Left lobe of liver (tissue), 2 donors: Measurements from ENCODE around the gene TLE3. TPM values are rescaled to one million over a fixed set of nuclear protein-coding genes. Genes with fewer than 3 reads are reported as not detected.

Experiments
- ATAC-seq: fragments of 200-7000 bp; cut with Tn5 transposase; one replicate; pipeline ENCODE4 v1.9.1; 2020; ENCODE audit warnings: mild to moderate bottlenecking, moderate library complexity
- DNase-seq: peaks from one replicate; pipeline ENCODE4 v3.0.0-alpha.2; 2020; ENCODE audit warnings: low spot score
- total RNA-seq: library from RNA; stranded (reverse); gene quantifications from one replicate; pipeline ENCODE4 v1.2.1, GENCODE V29; 2021
- donor health status: DM: no; HTN: no; CAD: no; lungs with moderate emphysema.
- donor health status: DM: no; HTN: yes; CAD: no.

Gene TLE3
- total RNA-seq, 1 donor from 2014 or later, result 7.0 TPM

DNA sequence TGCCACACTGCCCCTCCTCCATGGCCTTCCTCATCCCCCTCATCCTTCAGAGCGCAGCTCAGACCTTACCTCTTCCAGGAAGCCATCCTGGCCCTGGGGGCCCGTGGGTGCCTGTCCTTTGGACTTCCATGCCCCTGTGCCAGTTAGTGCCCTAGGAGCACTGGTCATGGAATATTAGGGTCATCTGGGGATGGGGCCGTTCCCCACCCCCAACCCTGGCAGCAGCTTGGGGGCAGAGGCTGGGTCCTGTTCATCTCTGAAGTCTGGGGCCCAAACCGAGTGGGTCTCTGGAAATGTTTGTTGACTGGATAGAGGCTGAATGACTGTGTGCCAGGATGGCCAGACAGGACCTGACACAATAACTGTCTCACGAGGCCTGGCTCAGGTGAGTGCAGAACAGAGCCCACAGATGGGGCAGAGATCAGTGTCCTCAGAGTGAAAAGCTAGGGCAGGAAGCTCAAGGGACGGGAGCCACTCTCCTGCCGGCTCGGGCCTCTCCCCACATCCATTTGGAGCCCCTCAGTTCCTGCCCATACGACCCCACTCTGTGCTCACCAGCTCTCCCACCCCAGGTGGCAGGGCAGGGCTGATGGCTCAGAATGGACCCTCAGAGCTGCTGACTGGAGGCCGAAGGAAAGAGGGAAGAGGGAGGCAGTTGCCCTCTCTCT lies 62.5 kb downstream of the TLE3 start:
- no peak for DNase-seq
- ATAC-seq, result no peak

DNA sequence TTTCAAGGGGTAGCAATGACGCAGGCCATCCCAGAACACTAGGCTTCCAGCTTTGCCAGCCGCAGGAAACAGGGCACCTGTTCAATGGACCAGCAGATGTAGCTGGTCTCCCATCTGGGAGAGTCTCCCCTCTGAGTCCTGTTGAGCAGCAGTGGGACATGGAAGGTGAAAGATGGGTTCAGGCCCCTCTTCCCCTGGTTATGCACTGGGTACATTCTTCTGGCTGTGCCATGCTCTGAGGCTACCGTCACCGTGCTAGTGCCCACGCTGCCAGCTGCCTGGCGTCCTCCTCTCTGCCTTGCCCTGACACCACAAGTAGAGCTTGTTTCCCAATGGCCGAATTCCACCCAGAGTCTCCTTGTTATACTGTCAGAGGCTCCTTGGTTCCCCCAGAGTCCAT lies 63.1 kb downstream of the TLE3 start:
- ATAC-seq, result no peak
- DNase-seq, result no peak

DNA sequence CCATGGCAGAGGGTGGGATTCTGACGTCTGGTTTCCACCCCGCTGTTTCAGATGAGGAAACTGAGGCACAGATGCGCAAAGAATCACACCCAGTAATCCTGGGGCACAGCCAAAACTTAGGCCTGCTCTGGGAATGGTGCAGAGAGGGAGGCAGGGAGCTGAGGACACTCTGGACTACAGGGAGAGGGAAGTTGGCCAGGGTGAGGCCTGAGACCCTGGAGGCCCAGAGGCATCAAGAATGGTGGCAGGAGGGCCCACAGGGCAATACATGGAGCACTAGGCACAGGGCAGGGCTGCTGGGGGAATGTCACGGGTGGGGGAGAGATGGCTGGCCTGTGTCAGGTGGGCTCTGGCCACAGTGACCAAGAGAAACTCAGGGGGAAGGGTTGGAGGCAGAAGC lies 63.6 kb downstream of the TLE3 start:
- ATAC-seq (no peak), DNase-seq (no peak)

DNA sequence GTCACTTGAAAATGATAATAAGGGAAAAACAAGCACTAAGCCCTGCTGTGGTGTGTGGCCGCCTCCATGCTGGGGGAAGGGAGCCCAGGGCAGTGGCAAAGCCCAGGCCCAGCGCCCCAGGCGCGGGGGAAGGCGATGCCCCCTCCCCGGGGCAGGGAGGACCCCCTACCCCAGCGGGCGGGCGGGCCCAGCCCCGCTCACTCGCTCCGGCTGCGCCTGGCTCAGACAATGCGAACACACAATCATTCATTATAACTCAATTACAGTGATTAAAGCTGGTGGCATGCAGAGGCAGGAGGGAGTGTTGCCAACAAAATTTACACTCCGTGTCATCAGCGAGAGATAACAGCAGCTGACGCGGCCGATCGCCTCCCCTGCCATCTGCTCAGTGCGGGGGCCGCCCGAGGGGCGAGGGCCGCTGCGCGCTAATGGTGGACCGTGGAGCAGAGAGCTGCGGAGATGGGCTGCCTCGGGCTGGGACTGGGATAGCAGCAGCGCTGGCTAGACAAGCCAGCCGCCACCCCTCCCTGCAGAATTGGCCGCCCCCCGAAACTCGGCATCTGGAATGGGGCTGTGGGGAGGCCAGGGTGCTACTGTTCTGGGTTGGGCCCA lies 64.1 kb downstream of the TLE3 start:
- DNase-seq, result no peak
- ATAC-seq, result no peak

DNA sequence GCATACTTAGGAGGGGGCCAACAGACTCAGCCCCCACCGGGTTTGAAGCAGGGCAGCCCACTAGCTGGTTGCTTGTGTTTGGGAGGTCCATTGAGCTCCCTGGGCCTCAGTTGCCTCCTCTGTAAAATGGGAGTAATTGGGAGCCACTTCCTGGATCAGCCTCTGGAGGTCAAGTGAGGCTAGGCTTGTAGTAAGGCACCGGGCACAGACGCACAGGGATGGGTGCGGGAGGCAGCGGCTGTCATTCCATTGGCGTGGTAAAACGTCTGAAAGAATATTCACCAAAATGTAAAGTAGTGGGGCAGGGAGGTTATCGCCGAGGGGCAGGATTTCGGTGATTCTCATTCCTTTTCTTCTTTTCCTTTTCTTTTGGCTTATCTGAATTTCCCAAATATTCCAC lies 64.6 kb downstream of the TLE3 start:
- ATAC-seq (no peak), DNase-seq (no peak)

DNA sequence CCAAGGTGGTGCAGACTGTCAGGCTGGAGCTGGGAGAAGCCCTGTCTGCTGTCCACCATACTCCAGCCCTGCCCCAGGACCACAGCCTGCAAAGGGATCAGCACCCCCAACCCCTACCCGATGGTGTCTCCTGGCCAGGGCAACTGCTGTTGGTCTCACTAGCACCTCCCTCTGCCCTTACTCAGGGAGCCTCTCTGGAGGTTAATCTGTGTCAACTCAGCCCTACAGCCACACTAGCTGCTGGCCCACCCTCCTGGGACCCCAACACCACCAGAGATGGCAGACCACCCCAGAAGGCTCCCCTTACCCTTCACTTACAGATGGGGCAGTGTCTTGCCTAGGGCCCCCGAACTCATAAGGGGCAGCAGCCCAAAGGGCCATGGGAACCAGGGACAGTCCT lies 65.2 kb downstream of the TLE3 start:
- DNase-seq (no peak), ATAC-seq (no peak)

DNA sequence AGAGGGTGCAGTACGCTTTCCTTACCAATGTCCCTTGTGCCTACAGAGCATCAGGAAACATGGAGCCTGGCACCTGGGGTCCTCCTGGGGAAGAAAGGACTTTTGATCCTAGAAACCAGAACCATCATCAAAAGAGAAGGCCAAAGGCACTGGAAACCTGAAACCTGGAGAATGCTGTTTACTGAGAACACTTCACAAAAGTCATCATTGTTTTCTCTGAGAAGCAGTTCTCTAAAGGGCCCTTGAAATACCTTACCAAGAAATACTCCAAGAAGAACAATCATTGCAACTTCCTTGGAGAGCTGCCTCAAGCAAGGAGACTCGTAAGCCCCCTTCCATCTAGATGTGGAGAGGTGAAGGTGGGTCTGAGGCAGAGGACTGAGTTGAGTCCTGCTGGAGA lies 66.0 kb downstream of the TLE3 start:
- ATAC-seq (no peak), DNase-seq (no peak)

DNA sequence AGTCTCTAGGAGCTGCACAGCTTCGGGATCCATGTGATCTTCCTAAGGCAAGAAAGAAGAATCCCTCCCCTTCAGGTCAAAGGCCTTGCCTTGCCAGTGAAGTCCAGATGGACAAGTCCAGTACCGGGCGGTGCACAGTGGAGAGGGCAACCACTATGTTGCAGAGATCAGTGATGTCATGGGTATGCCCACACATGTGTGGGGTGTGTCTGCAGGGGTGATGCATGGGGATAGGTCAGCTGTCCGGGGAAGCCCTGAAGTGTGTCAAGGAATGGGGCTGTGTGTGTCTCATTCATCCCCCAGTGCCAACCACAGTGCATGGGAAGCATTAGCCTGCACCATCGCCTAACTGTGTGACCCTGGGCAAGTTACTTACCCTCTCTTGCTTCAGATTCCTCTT lies 66.5 kb downstream of the TLE3 start:
- no peak for ATAC-seq
- DNase-seq, result no peak

DNA sequence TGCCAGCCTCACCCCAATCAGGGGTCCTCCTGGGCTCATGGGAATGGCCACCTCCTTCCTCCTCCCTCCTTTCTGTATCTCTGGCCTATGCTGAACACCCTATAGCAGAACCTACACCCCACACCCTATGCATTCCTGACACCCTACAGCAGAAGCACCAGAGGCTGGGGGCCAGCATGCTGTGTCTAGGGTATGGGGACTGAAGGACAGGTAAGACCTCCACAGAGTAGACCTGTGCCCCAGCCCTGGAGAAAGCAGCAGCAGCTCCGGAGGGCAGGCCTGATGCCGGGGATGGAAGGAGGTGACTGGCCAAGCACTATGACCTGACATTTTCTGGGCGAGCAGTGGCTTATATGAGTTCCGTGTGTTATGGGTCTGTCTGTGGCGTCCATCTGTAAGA lies 66.9 kb downstream of the TLE3 start:
- no peak for ATAC-seq
- no peak for DNase-seq

DNA sequence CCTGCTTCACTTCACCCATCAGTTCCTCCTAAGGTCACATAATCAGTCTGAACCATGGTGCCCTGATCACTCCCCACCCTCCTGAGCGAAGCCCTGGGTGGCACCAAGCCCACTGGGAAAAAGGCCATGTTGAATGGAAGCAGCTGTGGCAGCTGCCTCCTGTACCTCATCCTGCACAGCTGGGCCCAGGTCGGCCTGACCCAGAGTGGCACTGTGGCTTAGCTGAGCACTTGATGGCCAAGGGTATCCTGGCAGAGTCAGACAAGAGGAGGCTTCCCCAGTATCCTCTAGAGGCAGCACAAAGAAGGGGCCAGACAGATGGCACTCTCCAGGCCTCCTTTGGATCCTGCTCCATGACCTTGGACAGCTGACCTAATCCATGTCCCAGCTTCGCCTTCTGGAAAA lies 68.4 kb downstream of the TLE3 start:
- ATAC-seq (no peak), DNase-seq (no peak)

DNA sequence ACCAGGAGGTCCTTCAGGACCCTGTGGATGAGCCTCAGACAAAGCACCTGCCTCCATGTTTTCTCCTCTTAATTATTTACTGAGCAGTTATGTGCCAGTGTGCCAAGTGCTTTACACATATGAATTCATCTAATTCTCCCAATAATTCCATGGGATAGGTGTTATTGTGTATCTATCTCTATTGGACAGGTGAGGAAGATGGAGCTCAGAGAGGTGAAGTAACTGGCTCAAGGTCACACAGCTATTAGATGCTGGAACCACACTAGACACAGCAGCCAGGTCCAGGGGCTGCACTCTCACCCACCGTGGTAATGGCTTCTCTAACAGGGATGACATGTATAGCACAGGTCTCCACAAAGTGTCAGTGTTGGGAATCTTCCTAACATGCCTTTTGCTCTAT lies 70.2 kb downstream of the TLE3 start:
- DNase-seq, result no peak
- no peak for ATAC-seq

DNA sequence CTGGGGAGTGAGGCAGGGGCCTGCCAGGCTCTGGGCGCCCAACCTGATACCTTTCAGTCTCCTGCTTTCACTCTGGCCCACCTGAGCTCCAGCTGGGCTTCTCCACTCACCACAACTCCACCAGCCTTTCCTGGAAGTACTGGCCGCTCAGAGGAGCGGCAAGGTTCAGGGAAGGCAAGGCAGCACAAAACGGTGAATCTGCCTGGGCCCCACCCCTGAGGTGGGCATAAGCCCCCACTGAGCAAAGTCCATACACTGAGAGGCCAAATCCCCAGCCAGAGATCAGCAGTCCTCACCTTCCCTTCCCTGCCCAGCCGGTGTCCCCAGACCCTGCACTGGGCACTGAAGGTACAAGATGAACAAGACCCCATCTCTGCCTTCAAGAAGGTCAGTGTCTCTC lies 70.7 kb downstream of the TLE3 start:
- DNase-seq (no peak), ATAC-seq (no peak)

DNA sequence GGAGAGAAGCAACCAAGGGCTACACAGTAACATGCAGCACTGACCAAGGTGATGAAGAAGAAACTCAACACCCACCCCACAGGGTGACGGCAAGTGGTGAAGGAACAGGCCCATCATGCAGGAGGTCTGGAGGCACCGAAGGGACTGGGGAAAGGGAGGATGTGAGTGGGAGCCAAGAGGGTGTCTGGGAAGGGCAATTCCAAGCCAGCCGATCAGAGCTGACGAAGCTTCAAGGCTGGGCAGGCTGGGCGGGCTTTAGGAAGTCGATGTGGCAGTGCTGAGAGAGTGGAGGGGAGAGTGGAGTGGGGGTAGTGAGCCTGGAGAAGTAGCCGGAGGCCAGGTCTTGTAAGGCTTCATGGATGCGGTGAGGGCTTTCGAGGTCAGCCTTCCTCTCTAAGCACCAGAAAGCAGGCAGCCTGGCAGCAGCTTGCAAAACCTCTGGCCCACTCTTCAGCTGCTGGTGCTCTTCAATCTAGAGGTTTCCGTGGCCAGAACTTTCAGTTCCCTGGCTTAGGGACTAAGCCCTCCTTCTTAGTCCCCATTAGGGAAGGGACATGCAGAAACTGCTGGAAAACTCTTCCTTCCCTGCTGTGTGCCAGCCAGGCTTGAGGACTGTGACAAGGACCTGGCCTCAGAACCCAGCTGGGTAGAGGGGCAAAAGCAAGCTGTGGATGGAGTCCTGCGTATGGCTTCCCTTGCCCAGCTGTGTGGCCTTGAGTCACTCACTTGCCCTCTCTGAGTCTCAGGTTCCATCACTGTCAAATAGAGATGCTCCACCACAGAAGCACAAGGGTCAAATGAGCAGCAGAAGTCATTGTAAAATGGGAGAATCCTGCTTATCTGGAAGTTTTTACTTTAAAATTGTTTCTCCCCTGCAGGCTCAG lies 72.1 kb downstream of the TLE3 start:
- DNase-seq (no peak), ATAC-seq (no peak)

DNA sequence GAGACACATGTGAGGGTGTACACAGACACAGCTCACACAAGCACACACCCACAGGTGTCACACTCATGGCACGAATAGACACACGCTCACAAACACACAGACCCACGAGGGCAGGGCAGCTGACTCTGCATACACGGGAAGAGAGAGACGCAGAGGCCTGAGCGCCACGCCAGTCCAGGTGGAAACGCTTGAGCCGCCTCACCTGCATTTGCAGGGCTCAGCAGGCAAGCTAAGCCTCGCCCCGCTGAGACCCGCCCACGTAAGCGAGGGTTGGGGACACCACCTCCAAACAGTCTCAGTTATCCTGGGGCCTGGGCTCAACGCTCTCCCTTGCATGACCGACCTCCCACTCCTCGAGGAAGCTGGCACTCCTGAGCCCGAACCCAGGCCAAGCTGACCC lies 73.2 kb downstream of the TLE3 start:
- no peak for DNase-seq
- no peak for ATAC-seq

DNA sequence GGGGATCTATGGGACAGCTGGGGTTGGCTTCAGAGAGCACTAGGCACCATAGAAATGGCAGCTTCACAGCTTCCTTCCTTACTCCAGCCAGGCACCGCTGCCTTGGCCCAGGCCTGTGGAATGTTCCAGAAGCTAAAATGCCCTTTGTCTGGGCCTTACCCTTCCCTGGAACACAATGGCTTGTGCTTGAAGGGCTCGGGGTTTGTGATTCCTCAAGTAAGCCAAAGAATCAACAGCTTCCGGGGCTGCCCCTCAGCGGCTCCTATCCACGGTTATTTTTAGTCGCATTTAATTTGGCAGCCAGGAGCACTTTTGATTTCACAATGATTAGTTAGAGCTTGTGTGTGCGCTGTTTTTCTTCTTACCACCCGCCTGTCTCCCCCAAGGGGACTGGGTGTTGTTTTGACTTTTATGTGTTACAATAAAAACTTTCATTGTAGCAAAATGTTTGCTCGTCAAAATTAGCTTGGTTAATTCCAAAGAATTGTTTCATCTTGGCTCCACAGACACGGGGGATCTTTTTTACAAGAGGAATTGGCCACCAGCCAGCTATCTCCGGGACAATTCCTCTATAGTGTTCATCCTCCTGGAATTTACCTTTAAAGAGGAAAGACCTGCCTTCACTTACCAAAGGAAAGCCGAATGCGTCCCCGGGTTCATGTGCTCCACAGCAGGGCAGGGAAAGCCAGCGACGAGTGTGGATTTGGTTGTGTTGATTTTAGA lies 73.8 kb downstream of the TLE3 start:
- ATAC-seq (peak; percentile 81), DNase-seq (no peak)

DNA sequence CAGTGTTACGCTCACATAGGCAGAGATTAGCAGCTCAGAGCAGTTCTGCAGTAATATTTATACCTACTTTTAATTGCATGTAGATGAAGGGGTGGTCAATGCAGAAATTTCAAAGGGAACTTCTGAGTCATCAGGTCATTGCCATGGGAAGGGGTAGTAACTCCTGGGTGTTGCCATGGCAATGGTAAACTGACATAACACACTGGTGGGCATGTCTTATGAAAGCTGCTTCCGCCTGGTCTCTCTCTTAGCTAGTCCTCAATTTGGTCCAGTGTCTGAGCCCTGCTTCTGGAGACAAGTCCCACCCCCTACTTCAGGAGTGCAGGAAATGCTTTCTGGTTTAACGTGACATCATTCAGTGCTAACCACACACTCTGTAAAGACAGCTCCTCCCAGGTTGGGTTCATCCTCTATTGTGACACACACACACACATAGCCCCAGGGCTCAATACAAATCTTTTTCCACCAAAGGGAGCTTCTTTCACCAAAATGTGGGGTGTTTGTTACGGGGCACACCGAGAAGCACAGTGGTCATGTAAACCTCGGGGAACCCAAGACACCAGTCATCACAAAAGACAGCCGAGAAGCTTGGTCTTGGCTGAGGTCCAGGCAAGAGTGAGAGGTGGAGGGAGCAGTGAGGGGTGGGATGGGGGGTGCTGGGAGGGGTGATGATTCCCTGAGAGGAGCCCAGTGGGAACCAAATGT lies 74.5 kb downstream of the TLE3 start:
- DNase-seq, result no peak
- peak; percentile 27 for ATAC-seq

DNA sequence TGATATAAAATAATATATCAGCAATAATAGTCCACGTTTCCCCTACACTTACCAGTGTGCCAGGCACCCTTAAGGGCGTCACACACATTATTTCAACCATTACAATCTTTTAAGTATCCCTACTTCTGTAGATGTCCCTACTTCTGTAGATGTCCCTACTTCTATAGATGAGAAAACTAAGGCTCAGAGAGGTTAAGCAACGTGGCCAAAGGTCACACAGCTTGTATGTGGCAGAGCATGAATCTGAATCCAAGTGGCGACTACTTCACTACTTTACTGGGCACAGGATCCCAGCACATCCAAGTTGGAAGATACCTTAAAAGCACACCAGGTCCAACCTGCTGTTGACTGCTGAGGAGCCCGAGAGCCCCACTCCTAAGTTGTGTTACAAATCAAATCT lies 77.5 kb downstream of the TLE3 start:
- DNase-seq, result no peak

DNA sequence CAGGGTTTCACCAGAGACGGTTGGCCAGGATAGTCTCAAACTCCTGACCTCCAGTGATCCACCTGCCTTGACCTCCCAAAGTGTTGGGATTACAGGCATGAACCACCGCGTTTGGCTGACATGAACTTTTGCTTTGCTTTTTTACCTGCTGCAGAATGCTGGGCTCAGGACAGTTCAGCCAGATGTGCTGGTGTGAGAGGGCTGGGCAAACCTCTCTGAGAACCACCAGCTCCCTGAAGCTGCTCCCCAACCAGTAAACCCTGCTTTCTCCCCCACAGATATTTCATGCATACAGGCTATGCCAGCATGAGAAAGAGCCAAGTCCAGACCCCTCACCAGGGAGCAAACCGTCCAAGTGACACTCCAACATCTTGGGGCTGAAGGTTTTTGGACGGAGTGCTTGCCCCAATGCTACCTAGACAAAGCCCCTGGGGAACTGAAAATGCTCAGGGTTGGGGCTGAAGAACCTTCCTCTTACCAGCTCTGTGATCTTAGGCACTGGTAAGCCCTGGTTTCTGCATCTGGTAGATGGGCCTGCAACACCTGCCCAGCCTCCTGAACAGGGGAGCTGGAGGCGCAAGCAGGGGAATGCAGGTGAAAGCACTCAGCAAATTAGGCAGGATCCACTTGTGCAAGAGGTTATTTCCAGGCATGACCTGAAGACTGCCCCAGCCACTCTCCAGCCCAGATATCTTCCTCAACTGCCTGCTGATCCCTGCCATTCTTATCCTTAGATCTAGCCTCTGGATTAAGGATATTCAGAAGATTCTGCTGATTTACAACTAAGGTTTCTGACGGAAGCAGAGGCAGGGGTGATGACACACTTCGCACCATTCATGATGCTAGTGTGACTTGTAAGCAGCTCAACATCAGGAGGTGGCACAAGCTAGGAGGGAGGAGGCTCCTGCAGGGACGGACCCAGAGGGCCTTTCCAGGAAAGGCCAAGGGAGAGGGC lies 78.8 kb downstream of the TLE3 start:
- no peak for DNase-seq
- ATAC-seq, result no peak

More for the DNA sequence above, 77.5 kb downstream of the TLE3 start:
- ATAC-seq, result no peak

DNA sequence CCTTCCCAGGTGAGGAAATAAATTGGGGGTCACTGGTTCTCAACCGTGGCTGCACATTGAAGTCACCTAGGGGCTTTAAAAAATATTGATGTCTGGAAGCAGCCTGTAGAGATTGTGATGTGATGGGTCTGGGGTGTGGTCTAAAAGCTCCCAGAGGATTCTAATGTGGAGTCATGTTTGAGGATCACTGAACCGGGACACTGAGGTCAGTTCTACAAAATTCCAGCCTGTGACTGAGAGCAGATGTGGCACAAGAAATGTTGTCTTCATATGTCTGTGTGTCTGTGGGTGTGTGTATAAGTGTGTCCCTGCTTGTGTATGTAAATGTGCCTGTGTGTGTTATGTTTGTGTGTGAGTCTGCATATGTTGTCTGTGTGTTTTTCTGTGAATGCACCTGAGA lies 79.9 kb downstream of the TLE3 start:
- no peak for DNase-seq
- no peak for ATAC-seq

DNA sequence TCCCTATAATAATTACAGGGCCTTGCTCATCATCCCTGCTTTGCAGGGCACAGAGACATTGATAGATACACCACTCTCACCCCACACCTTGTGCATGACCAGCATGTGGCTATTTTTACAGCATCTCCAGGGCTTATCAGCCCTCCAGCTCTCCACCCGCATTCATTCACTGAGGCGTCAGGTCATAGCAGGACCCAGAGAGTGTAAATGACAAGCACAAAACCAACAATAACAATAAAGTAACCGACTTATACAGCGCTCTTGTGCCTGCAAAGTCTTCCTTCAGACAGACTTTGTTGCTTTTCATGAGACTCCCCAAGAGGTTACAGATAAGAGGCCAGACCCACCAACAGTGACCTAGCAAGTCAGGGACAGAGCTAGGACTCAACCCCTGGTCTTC lies 80.7 kb downstream of the TLE3 start:
- DNase-seq (no peak), ATAC-seq (no peak)
